SU-DHL-6 (cell line): ENCODE data around the gene UBE2F.

Source experiments
- CTCF ChIP-seq: fragments of 200-600 bp; sonication (generic); IDR thresholded peaks from one replicate; pipeline ENCODE4 v1.5.1; 2017; ENCODE audit warnings: antibody characterized with exemption, mild to moderate bottlenecking, low read length, moderate library complexity; ENCODE audit not compliant: insufficient read depth, poor library complexity, severe bottlenecking
- EZH2phosphoT487 ChIP-seq: fragments of 200-600 bp; sonication (generic), shearing (Covaris generic); conservative IDR thresholded peaks from 2 replicates; pipeline ENCODE4 v1.6.1; 2018; ENCODE audit warnings: mild to moderate bottlenecking, antibody characterized with exemption, low read length, moderate library complexity, mixed read lengths

DNA sequence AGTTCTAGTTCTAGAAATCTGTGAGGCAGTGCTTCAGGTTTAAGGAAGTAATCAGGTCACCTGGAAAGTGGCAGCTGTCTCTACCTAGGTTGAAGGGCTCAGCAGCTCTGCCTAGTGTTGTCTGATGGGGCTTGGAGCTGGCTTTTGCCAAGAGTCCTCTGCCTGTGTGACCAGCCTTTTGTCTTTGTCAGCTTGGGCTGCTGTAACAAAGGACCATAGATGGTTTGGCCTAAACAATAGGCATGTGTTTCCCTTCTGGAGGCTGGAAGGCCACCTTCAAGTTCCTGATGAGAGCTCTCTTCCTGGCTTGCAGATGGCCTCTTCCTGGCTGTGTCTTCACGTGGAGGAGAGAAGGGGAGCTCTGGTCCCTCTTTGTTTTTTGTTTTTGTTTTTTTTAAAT lies 13.3 kb downstream of the UBE2F start:
- TF ChIP-seq CTCF: no peak
- no peak for TF ChIP-seq EZH2phosphoT487
